Subcutaneous abdominal adipose tissue (tissue), 5 donors: ENCODE measurements around the gene FGF19.

Source experiments
- H3K27ac ChIP-seq: one replicate; pipeline ENCODE4 v1.7.0; 2013; ENCODE audit warnings: low read depth, mild to moderate bottlenecking, inconsistent platforms, low read length, moderate library complexity
- H3K27me3 ChIP-seq, 5 donors: one replicate each; pipeline ENCODE4 v1.7.0; 2013; ENCODE audit warnings: low read length in 5 of 5, inconsistent platforms in 1 of 5; ENCODE audit not compliant: control insufficient read depth in 5 of 5, insufficient read depth in 4 of 5
- H3K36me3 ChIP-seq, 5 donors: one replicate each; pipeline ENCODE4 v1.7.0; 2013; ENCODE audit warnings: low read length in 5 of 5; ENCODE audit not compliant: control insufficient read depth in 5 of 5, insufficient read depth in 5 of 5
- H3K4me1 ChIP-seq, 5 donors: one replicate each; pipeline ENCODE4 v1.7.0; 2013; ENCODE audit warnings: low read length in 5 of 5, mild to moderate bottlenecking in 3 of 5, moderate library complexity in 1 of 5; ENCODE audit not compliant: control insufficient read depth in 5 of 5, insufficient read depth in 5 of 5
- H3K4me3 ChIP-seq, 5 donors: one replicate each; pipeline ENCODE4 v1.7.0; 2013; ENCODE audit warnings: low read length in 5 of 5, low read depth in 1 of 5
- H3K9ac ChIP-seq, 5 donors: one replicate each; pipeline ENCODE4 v1.7.0; 2013; ENCODE audit warnings: low read length in 5 of 5, mild to moderate bottlenecking in 4 of 5, moderate library complexity in 3 of 5
- H3K9me3 ChIP-seq, 5 donors: one replicate each; pipeline ENCODE4 v1.7.0; 2013; ENCODE audit warnings: low read length in 5 of 5; ENCODE audit not compliant: control insufficient read depth in 5 of 5
- donor health status: healthy.
- donor health status: healthy.
- donor health status: healthy.
- donor health status: healthy.
- donor health status: healthy.

The FGF19 gene

DNA sequence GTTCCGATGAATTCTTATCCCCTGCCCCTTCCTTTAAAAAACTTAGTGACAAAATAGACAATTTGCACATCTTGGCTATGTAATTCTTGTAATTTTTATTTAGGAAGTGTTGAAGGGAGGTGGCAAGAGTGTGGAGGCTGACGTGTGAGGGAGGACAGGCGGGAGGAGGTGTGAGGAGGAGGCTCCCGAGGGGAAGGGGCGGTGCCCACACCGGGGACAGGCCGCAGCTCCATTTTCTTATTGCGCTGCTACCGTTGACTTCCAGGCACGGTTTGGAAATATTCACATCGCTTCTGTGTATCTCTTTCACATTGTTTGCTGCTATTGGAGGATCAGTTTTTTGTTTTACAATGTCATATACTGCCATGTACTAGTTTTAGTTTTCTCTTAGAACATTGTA, 50.8 kb downstream of the FGF19 start:
- H3K36me3 ChIP-seq: peaks cover 9 to 64% (median 57%) of the 10 kb centered on the region in 5 donors
- H3K9me3 ChIP-seq: no peaks in the 10 kb centered on the region

DNA sequence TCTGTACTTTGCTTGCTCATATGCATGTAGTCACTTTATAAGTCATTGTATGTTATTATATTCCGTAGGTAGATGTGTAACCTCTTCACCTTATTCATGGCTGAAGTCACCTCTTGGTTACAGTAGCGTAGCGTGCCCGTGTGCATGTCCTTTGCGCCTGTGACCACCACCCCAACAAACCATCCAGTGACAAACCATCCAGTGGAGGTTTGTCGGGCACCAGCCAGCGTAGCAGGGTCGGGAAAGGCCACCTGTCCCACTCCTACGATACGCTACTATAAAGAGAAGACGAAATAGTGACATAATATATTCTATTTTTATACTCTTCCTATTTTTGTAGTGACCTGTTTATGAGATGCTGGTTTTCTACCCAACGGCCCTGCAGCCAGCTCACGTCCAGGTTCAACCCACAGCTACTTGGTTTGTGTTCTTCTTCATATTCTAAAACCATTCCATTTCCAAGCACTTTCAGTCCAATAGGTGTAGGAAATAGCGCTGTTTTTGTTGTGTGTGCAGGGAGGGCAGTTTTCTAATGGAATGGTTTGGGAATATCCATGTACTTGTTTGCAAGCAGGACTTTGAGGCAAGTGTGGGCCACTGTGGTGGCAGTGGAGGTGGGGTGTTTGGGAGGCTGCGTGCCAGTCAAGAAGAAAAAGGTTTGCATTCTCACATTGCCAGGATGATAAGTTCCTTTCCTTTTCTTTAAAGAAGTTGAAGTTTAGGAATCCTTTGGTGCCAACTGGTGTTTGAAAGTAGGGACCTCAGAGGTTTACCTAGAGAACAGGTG, 51.8 kb downstream of the FGF19 start:
- Histone ChIP-seq H3K9ac (no peak overlapping the region), H3K27me3 (peaks cover 0 to 2% (median 0%) of the 10 kb centered on the region in 5 donors), H3K36me3 (peaks cover 9 to 74% (median 65%) of the 10 kb centered on the region in 5 donors), H3K27ac (no peak overlapping the region), H3K4me1 (peaks cover 0 to 5% (median 2%) of the 10 kb centered on the region in 5 donors), H3K9me3 (no peaks in the 10 kb centered on the region), H3K4me3 (no peak overlapping the region)

More for the DNA sequence above, 50.8 kb downstream of the FGF19 start:
- peaks cover 0 to 2% (median 0%) of the 10 kb centered on the region in 5 donors for H3K27me3 ChIP-seq
- H3K9ac ChIP-seq: no peak overlapping the region
- H3K4me3 ChIP-seq: no peak overlapping the region
- H3K27ac ChIP-seq: no peak overlapping the region
- peaks cover 0 to 4% (median 3%) of the 10 kb centered on the region in 5 donors for H3K4me1 ChIP-seq

DNA sequence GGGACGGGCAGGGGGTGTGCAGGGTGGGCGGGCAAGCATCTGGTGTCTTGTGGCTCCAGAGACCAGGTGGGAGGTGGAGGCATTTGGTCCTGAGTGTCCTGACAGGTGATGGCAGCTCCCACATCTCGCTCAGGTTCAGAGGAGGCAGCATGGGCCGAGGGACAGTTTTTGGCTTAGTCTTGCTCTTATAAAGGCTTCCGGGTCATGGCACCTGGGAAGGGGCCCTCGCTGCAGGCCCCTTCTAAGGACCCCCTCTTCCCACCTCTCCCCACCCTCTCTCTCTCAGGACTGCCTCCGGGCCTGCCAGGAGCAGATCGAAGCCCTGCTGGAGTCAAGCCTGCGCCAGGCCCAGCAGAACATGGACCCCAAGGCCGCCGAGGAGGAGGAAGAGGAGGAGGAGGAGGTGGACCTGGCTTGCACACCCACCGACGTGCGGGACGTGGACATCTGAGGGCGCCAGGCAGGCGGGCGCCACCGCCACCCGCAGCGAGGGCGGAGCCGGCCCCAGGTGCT, 52.9 kb downstream of the FGF19 start:
- Histone ChIP-seq H3K4me3 (no peak overlapping the region), H3K27ac (no peak overlapping the region)

DNA sequence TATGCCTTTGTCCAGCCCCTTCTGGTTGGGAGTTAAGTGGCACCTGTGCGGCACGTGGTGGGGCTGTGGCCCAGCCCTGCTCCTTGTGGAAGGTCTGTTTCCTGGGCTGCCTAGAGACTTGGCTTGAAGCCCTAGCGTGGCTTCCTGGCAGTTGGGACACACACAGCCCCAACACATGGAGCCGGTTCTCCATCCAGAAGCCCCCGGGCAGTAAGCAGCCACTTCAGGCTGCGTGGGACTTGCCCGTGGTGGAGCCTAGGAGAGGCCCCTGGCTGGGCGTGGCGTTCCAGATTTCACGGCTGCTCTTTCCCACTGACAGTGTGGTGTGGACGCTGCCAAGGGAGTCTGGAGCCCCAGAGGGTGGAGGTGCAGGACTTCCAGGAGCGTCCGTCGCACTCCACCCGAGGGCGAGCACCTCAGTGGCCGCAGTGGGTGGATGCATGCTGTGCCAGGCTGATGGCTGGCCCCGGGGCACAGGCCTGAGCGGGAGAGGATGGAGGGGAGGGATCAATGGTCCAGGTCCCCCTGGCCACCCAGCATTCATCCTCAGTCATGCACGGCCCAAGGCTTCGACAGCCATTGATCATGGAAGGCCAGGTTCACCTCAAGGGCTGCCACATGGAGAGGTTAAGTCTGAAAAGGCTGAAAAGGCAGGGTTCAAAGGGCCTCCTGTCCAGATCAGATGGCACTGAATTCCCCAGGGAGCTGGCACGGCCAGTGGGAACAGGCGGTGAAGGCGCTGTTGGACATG, 53.6 kb downstream of the FGF19 start:
- no peak overlapping the region for H3K27ac ChIP-seq
- H3K9ac ChIP-seq: no peak overlapping the region
- H3K27me3 ChIP-seq: no peaks in the 10 kb centered on the region
- peaks cover 9 to 89% (median 72%) of the 10 kb centered on the region in 5 donors for H3K36me3 ChIP-seq
- H3K4me1 ChIP-seq: peaks cover 0 to 16% (median 9%) of the 10 kb centered on the region in 5 donors
- no peak overlapping the region for H3K4me3 ChIP-seq
- H3K9me3 ChIP-seq: no peaks in the 10 kb centered on the region

More for the DNA sequence above, 52.9 kb downstream of the FGF19 start:
- H3K36me3 ChIP-seq: peaks cover 9 to 83% (median 66%) of the 10 kb centered on the region in 5 donors
- H3K27me3 ChIP-seq: no peaks in the 10 kb centered on the region
- H3K9ac ChIP-seq: no peak overlapping the region
- peaks cover 0 to 13% (median 9%) of the 10 kb centered on the region in 5 donors for H3K4me1 ChIP-seq
- H3K9me3 ChIP-seq: no peaks in the 10 kb centered on the region

DNA sequence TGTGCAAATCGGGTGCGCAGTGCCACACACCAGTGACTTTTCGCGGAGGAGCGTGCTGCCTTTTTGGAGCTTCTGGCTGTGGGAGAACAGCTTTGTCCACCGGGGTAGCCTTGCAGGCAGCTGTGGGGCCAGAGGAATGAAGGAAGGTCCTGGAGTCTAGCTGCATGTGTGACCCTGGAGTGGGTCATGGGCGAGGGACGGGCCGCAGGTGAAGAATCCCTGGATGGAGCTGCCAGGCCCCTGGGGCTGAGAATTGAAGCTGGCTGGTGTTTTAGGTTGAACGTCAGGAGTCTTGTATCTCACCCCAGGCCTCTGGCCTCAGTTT, 54.3 kb downstream of the FGF19 start:
- Histone ChIP-seq H3K27ac (no peak overlapping the region), H3K9ac (no peak overlapping the region), H3K36me3 (peaks cover 9 to 93% (median 73%) of the 10 kb centered on the region in 5 donors), H3K4me1 (peaks cover 0 to 23% (median 16%) of the 10 kb centered on the region in 5 donors), H3K4me3 (no peak overlapping the region), H3K9me3 (no peaks in the 10 kb centered on the region), H3K27me3 (no peaks in the 10 kb centered on the region)

DNA sequence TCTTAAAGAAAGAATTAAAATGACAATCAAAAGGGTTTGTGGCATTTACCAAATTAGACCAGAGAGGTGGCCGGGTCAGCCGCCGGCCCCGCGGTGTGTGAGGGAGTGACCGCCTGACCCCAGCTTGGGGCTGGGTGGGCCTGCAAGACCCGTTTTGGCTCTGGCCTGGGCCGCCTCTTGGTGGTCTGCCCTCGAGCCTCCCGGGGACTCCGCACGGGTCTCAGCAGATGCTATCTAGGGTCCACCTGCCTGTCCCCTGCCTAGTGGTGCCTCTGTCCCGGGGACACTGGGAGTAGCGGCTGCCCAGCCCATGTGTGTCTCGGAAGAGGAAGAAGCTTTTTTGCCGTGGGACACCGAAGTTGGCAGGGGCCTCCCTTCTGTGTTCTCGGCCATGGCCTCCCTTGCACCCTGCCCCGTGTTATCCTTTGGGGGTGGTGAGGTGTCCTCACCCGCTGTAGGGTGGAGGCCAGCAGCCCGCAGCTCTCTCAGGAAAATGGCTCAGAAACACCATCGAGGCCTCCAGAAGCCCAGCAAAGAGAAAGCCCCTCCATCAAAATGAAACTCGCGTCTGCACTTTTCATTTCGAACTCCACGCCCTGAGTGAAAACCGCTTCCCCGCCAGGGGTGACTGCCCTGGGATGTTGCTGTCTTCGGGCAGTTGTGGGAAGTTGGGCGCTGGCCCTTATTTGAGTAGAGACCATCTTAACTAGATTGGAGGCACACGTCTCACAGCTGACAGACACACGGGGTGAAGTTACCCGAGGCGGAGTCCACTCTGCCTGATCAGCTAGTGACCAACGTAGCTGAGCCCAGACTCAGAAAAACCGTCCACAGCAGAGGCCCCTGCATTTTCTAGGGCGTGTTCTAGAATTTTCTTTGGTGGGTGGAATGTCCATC, 54.9 kb downstream of the FGF19 start:
- Histone ChIP-seq H3K27ac (no peak overlapping the region), H3K36me3 (peaks cover 9 to 93% (median 69%) of the 10 kb centered on the region in 5 donors), H3K27me3 (no peaks in the 10 kb centered on the region), H3K4me3 (no peak overlapping the region), H3K4me1 (peaks cover 2 to 29% (median 22%) of the 10 kb centered on the region in 5 donors), H3K9ac (no peak overlapping the region), H3K9me3 (no peaks in the 10 kb centered on the region)
